GM19468 (cell line): ENCODE results near the gene FKBP2.

ENCODE experiments used
- ATAC-seq: cut with Tn5 transposase; IDR thresholded peaks from one replicate; pipeline ENCODE4 v1.9.1; 2021; ENCODE audit warnings: mild to moderate bottlenecking, moderate library complexity, moderate number of reproducible peaks; ENCODE audit not compliant: unreplicated experiment; ENCODE audit errors: extremely low read depth

FKBP2 gene

DNA sequence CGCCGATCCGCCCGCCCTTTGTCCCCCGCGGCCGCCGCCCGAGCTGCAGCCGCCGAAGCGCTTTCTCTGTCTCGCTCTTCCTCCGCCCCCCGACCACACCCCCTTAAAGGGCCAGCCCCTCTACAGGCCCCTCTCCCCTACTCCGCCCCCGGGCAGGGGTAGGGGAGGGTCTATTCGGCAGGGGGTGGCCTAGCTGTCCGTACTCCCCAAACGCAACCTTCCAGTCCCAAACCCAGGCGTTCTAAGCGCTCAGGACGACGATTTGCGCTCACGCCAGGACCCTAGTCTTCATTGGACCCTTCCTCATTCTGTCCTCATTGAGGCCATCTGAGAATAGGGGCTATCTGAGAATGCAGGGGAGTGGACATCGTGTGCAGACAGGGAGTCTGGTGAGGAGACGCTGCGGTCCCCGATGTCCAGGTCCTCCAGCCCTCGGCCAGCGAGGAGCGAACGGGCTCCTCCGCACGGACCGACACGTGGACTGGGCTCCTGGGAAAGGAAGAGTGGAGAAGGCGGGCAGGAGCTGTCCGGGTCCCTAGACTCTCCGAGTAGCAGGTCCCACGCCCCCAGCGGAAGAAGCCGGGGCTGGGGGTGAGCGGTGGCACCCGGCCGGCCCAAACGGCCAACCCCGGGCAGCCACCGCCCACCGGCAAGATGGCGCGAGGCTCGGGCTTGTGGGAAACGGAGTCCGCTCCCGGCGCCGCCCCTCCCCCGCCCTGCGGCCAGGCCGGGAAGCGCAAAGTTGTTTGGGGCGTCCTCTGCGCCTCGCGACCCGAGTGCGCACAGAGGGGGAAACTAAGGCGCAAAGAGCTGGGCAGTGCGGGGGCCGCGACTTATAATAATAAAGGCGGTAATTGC, 6.2 kb downstream of the FKBP2 start, which contains the start of gene PPP1R14B:
Gene PPP1R14B, minus strand, starts transcription at position 73 of the 858 bp plus-strand sequence. CDS start 270 bp downstream, outside the sequence.
- ATAC-seq, result no peak

DNA sequence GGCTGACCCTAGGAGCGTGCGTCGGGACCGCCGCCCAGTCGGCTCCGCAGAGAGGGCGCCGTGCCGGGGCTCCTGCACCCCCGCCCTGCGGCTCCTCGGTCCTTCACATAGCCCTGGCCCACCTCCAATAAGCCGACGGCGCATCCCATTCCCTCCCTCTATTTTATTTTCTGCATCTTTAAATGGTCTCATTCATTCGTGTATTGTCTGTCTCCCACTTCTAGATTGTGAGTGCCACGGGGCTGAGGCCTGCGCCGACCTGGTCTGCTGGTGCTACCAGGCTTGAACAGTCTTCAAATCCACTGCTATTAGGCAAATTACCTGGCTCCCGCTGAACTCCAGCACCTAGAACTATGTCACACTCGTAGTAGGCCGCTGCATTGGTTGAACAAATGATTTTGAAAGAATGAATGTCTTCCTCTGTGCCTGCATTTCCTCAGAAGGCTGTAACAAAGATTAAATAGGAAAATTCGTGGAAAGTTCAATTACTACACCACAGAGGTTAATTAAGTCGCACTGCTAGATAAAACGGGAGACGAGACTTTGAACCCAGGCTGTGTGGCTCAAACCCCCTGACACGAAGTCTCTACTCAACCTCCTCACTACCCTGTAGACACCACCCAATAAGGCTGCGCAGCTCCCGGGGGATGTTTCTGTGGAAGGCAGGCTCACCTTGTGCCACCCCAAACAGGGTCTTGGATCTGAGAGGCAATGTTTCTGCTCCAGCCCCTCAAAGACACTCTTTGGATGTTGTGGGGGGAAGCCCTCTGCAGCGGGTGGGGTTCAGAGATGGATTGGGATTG, 7.0 kb downstream of the FKBP2 start:
- no peak for ATAC-seq

DNA sequence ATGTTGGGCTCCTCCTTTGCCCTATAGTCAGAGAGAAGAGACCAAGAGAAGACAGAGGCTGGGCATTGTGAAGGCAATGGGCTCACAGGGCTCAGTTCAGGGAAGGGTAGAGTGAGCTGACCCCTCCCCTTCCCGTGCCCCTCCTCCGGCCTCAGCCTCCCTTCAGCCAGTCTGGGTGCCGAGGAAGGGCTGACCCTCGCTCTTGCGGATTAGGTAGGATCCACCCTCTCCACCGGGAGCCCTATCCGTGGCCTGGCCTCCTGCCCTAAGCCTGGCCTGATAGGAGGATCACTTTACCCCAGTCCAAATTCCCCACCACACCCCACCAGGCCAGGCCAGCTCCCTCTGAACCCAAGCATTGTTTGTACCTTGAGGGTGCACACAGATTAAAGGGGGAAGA, 7.7 kb downstream of the FKBP2 start:
- no peak for ATAC-seq

DNA sequence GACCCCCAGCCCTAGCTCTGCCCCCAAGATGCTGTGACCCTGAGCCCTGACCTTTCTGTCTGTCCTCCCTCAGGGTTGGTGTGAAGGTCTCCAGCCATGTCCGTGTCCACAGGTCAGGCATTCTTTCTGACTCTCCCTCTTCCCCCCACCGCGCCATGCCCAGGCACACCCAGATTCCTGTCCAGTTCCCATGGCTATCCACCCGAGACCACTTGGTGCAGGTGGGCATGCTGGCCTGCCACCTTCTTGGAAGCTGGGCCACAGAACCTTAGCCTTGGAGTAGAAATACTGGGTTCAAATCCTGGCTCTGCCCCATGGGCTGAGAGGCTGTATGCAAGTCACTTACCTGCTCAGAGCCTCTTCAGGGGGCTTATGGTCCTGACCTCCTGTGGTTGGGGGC, 8.1 kb downstream of the FKBP2 start:
- ATAC-seq, result no peak

DNA sequence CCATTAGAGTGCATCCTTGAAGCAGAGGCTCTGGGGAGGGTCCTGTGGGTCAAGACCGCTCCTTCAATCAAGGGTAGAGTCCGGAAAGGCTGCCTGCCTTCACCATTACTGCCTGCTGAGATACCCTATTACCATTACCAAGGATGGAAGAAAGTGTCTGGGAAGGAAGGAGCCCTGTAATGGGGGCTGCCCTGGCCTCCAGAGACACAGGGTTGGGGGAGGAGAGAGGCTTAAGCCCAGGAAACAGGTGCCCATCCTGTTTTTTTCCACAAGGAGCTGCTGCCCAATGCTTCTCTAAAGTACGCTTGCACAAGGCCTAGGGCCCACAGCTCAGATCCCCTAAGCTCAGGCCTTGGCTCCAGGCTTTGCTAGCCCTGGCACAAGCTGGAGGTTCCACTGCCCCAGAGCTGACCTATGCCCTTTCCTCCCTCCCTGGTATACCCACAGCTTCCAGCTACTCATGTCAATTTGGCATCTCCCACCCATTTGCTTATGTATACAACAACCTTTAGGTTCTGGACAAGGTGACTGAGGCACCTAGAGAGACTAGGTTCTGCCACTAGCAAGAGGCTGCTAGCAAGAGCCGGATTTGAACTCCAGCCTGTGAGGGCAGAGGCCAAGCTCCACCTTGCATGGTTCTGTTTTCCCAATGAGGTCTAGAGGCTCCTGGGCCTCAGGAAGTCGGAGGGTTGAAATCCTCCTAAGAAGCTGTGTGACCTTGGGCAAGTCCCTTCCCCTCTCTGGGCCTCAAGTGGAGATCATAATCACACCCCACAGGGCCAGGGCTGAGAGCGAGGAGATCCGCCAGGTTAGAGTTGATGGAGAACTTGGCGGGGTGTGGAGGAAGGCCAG, 8.9 kb downstream of the FKBP2 start:
- ATAC-seq, result no peak

DNA sequence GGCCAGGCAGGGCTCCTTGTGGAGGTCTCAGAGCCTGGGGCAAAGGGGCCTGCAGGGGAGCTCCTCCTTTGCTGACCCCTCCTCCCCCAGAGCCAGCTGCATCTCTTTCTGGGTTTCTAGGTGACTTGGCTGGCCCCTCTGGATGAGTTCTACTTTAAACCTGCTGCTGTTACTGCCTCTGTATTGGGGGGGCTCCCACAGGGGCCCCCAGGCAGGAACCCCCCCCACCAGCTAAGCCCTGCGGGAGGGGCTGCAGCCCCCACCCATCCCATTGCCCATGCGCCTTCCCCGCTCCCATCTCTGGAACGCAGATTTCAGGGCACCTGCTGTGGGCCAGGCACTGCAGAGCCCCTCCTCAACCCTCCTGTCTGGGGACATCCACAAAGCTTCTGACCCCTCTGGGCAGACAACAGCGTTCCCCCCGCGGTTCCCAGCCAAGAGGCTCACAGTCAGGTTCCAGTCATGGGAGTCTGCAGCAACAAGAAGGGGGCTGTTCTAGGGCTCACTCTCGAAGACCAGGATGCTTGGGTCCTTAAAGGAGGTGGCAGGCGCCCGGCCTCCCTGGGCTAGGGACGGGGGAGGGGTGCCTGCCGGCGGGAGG, 9.6 kb downstream of the FKBP2 start:
- no peak for ATAC-seq

DNA sequence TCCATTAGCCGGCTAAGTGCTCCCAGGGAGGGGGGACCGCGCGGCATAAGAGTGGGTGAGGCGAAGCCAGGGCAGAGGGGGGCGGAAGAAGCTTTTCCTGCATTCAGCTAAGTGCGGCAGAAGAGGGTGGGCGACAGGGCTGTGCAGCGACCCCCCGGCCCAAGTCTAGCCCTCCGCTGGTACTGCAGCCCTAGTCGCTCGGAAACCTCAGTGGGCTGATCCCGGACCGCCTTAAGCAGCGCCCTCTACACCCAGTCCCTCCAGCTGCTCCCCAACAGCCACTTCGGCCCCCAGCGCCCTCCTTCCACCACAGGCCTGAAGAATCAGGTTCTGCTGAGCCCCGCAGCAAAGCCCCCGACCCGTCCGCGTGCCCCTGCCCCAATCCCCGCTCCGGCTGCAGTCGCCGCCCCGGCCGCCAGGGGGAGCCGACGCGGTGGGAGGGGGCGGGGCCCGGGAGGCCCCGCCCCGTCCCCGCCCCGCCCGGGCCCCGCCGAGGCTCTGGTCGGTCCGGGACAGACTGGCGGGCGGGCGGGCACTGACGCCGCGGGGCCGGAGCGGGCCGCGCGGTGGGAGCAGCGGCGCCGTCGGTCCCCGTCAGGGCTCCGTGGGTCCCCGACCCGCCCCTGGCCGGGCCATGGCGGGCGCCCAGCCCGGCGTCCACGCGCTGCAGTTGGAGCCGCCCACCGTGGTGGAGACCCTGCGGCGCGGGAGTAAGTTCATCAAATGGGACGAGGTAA, 10.3 kb downstream of the FKBP2 start, which contains the start of gene PLCB3:
Gene PLCB3, plus strand, starts transcription at position 515 of the 737 bp plus-strand sequence. Its CDS starts 120 bp downstream, at position 635.
- no peak for ATAC-seq

DNA sequence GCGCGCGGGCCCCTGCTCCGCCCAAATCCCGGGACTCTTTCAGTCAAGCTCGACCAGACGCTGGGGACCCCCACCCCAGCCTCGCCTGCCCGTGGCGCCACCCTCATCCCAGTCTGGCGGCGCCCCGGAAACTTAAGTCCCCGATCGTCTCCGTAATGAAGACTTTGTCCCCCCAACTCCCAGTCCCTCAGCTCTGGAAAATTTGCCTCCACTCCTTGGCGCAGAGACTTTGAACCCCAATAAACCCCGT, 10.8 kb downstream of the FKBP2 start:
- ATAC-seq, result no peak

DNA sequence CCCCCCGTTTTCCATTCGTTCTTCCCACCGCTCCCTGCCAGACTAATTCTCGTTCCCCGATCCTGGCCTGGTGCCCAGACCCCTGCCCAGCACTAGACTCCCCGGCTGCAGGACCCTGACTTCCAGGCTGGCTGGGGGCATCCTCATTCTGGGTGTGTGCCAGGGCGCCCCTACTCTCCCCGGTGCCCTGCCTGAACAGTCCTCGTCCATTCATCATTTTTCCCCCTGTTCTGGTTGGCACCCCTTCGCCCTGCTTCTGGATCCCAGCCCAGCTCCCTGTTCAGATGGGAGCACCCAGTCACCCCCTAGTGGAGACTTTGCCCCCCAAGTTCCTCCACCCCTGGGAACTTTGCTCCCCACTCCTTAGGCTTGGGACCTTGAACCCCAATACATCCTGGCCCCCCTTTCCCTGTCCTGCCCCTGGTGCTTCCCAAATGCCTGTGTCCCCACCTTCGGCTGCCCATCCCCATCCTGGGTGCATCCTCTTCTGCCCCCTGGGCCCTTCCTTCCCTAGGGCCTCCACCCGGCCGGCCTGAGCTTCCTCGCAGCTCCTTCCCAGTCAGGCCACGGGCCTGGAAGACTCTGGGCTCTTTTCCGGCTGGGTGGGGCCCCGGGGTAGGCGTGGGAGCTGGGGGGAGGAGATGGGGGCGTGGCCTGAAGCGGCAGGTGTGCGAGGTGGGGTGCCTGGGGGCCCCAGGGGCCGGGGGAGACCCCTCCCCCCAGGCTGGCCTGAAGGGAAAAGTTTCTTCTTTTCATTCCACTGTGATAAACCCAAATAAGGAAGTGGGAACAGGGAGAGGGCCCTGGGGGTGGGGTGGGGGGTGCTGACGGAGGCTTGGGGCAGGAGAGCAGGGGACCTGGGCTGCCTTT, 11.3 kb downstream of the FKBP2 start:
- ATAC-seq, result no peak

DNA sequence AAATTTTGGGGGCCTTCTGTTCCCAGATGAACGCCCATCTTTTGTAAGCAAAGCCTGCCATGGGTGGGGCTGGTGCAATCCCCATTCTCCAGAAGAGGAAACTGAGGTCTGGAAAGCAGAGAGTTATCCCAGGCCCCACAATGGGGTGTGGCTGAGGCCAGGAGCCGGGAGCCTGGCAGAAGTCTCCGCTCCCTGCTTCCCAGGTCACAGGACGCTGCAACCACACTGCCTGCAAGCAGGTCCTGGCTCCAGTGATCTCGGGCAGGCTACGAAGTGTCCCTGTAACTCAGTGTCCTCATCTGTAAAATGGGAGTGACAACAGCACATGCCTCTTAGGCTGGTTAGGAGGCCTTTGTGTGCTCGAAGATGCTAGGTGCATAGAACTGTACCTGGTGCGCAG, 12.1 kb downstream of the FKBP2 start:
- ATAC-seq, result no peak

DNA sequence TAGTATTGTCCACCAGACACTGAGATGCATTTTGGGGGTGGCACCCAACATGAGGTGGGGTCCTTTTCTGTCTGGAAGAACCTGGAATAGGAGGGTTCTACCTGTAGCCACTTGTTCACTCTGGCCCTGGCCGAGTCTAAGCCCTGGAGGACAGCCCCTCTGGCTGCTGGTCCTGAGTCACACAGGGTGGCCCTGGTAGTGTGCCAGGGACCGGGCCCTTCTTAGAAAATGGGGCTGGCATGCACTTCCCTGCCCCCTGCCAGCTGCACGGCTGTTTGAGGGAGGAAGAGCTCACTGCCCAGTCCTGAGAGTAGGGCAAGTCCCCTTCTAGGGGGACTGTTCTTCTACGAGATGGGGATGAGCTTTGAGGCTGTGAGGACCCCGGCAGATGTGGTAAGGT, 12.6 kb downstream of the FKBP2 start:
- ATAC-seq, result no peak

DNA sequence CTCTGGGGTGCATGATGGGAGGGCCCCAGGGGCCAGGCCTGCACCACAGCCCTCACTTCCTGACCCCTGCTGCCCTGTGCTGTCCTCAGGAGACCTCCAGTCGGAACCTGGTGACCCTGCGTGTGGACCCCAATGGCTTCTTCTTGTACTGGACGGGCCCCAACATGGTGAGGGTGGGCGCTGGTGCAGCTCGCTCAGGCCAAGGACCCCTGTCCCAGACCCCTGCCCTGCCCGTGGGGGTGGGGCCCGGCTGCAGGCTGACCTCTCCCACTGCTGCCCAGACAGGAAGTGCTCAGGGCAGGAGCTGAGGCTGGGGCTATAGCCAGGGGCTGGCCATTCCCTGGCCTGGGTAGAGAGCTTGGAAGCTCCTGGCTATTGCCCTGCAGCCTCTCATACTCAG, 13.4 kb downstream of the FKBP2 start:
- ATAC-seq, result no peak

DNA sequence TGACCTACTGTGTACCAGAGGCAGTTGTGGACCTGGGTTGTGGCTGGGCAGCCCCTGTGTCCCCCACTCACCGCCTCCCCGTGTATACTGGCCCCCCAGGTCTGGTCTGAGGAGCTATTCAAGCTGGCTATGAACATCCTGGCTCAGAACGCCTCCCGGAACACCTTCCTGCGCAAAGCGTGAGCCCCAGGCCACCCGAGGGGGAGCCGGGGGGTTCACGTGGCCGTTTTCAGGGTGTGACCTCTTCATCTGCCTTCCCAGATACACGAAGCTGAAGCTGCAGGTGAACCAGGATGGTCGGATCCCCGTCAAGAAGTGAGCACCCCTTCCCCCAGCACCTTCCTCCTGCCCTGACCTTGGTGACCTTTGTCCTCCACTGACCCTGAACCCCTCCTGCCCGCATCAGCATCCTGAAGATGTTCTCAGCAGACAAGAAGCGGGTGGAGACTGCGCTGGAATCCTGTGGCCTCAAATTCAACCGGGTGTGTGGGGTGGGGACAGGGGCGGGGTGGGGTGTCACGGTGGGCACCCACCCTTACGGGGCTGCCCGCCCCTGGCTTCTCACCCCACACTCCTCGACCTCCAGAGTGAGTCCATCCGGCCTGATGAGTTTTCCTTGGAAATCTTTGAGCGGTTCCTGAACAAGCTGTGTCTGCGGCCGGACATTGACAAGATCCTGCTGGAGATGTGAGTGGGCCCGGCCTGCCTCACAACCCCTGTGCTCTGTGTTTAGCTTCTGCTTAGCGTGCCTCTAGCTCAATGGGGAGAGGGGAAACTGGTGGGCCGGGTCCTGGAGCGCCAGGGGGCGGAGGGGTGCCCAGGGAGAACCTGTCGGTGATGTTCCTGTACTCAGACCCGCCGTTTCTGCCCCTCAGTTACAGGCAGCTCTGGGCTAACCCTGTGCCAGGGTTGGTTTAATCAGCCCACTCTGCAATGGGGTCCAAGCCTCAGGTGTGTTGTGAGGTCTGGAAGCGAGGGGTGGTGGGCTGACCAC, 14.5 kb downstream of the FKBP2 start:
- no peak for ATAC-seq

DNA sequence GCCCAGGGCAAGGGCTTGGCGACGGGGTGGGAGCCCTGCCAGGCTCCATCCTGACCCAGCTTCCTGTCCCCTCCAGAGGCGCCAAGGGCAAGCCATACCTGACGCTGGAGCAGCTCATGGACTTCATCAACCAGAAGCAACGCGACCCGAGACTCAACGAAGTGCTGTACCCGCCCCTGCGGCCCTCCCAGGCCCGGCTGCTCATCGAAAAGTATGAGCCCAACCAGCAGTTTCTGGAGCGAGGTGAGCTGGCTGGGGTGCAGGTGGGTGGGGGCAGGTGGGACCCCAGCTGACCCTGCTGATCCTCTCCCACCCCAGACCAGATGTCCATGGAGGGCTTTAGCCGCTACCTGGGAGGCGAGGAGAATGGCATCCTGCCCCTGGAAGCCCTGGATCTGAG, 15.4 kb downstream of the FKBP2 start:
- ATAC-seq, result no peak

DNA sequence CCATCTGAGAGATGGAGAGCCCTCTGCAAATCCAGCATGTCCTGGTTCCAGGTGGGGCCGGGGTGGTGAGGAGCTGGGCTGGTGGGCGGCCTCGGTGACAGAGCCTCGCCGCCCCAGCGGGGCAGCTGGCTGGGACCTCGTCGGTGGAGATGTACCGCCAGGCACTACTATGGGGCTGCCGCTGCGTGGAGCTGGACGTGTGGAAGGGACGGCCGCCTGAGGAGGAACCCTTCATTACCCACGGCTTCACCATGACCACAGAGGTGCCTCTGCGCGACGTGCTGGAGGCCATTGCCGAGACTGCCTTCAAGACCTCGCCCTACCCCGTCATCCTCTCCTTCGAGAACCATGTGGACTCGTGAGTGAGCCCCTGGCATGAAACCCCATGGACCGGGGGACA, 17.5 kb downstream of the FKBP2 start:
- ATAC-seq, result no peak

DNA sequence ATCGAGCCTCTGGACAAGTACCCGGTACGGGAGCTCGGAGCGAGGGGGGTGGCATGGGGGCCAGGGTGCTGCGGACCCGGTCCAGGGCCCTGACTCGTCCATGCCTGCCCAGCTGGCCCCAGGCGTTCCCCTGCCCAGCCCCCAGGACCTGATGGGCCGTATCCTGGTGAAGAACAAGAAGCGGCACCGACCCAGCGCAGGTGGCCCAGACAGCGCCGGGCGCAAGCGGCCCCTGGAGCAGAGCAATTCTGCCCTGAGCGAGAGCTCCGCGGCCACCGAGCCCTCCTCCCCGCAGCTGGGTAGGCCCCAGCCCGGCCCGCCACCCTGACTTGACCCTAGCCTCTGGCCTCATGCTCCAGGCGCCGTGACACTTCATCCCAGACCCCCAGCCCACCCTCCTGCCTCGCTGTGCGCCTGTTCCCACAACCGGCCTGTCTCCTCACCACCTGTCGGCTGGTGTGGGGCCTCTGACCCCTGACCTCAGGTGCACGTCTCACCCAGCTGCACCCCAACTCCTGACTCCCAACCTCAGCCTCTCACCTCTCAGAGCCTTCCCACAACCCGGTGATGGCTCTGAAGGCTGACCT, 18.1 kb downstream of the FKBP2 start:
- ATAC-seq, result no peak

DNA sequence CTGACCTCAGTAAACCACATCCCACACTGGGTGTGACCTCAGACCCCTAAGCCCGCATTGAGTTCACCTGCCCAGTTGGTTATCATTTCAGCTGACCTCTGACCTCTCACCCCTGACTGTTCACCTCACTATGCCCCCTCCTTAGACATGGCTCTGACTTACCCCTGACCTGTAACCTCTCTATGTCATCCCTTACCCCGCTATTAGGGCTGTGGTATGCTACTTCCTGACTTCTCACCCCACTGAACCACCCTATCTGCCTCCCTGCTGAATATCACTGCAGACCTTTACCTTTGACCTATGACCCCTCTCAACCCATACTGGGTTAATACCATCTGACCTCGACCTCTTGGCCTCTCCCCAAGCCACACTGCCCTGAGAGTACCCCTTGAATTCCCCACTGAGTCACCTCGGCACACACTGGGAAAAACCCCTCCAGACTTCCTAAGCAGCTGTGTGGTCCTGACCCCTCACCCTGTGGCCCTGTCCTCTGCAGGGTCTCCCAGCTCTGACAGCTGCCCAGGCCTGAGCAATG, 18.7 kb downstream of the FKBP2 start:
- no peak for ATAC-seq
